Upper lobe of left lung (tissue), 6 donors: ENCODE measurements around the gene LSP1. TPM values are rescaled to one million over a fixed set of nuclear protein-coding genes. Genes with fewer than 3 reads are reported as not detected.
A peak's percentile ranks its signal among the peaks of the same experiment; 100 is the strongest.

Experiments
- ATAC-seq, 2 donors: fragments of 200-7000 bp; cut with Tn5 transposase; one replicate each; pipeline ENCODE4 v1.9.1; 2022; ENCODE audit warnings: mild to moderate bottlenecking in 2 of 2, moderate library complexity in 2 of 2; ENCODE audit not compliant: low FRiP score in 2 of 2
- DNase-seq, 2 donors: peaks; one replicate each; pipeline ENCODE4 v3.0.0-alpha.2; 2019 to 2020
- H3K27ac ChIP-seq, 4 donors: fragments of 200-600 bp; sonication (generic); one replicate each; pipeline ENCODE4 v1.5.1; 2016 to 2019
- H3K27me3 ChIP-seq, 4 donors: fragments of 200-600 bp; sonication (generic); one replicate each; pipeline ENCODE4 v1.5.1; 2017 to 2019
- H3K36me3 ChIP-seq, 4 donors: fragments of 200-600 bp; sonication (generic); one replicate each; pipeline ENCODE4 v1.5.1; 2016 to 2019
- H3K4me1 ChIP-seq, 4 donors: fragments of 200-600 bp; sonication (generic); one replicate each; pipeline ENCODE4 v1.5.1; 2018 to 2019
- H3K4me3 ChIP-seq, 4 donors: fragments of 200-600 bp; sonication (generic); one replicate each; pipeline ENCODE4 v1.5.1; 2017 to 2019; ENCODE audit warnings: mild to moderate bottlenecking in 2 of 4, moderate library complexity in 1 of 4
- H3K9me3 ChIP-seq, 4 donors: fragments of 200-600 bp; sonication (generic); one replicate each; pipeline ENCODE4 v1.5.1; 2018 to 2019
- EP300 ChIP-seq, 4 donors: sonication (generic); formaldehyde crosslinking; IDR thresholded peaks; one replicate each; pipeline ENCODE4 v1.5.1; 2017; ENCODE audit warnings: antibody characterized with exemption in 4 of 4, control low read depth in 2 of 4
- POLR2A ChIP-seq, 4 donors: fragments of 450-650 bp; IDR thresholded peaks; one replicate each; pipeline ENCODE4 v1.5.1; 2016 to 2017; ENCODE audit warnings: antibody characterized with exemption in 4 of 4, mild to moderate bottlenecking in 2 of 4
- POLR2AphosphoS5 ChIP-seq, 2 donors: sonication (generic); formaldehyde crosslinking; IDR thresholded peaks; one replicate each; pipeline ENCODE4 v1.5.1; 2017; ENCODE audit warnings: antibody characterized with exemption in 2 of 2
- WGBS, 2 donors: methylation state at CpG; one replicate each; pipeline ENCODE4 v1.1.5; 2017 to 2018; 5-methylcytosine and 5-hydroxymethylcytosine counted together
- total RNA-seq, 6 donors: library from RNA; depleted of rRNA in 4 of 6; stranded (reverse); fragments of >200 nt in 4 of 6; gene quantifications; one replicate each; pipeline versions ENCODE4 v1.1.0 to v1.2.1, GENCODE V29; 2016 to 2021
- TF ChIP-seq, protein P1 (sequence below), 6 experiments: fragments of 450-650 bp in 4 of 6; fragments of 200-600 bp in 2 of 6; sonication (generic) in 2 of 6; IDR thresholded peaks; one replicate each; pipeline ENCODE4 v1.5.1; 2016 to 2019; ENCODE audit warnings: antibody characterized with exemption in 6 of 6
- donor health status: DM: no; HTN: no; CAD: no; lungs with moderate emphysema.
- donor health status: DM: no; HTN: yes; CAD: no; lungs with severe emphysema.

Gene LSP1
- total RNA-seq, 6 donors from 2014 or later = 29.3 to 162 (median 66.2) TPM

DNA sequence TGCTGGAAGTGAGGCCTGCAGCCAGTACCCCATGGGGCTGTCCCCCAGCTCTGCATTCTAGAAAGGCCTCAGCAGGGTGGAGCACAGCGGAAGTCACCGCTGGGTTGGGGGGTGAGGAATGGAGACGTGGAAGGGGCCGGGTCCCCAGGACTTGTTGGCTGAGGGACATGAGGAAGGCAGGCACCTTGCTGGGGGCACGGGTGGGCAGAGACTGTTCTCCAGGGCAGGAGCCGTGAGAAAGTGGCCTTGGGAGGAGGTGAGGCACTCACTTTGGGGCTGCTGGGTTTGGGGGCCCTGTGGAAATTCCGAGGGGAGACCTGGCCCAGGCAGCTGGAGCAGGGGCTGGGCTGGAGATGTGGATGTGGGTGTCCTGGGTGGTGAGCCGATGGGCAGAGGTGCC is 9.1 kb upstream of the LSP1 start:
- Histone ChIP-seq H3K4me3 (no peak overlapping the region), H3K36me3 (no peaks in the 10 kb centered on the region), H3K27ac (peak overlapping the region; percentile 52 to 85 (median 70)), H3K27me3 (no peaks in the 10 kb centered on the region), H3K9me3 (no peaks in the 10 kb centered on the region), H3K4me1 (peaks cover 19 to 41% (median 30%) of the 10 kb centered on the region in 4 donors)
- TF ChIP-seq EP300 (IDR thresholded peaks at IDR 0.05) (no peak), POLR2A (IDR thresholded peaks at IDR 0.05) (no peak), POLR2AphosphoS5 (IDR thresholded peaks at IDR 0.05) (no peak)
- TF ChIP-seq, protein P1, sequence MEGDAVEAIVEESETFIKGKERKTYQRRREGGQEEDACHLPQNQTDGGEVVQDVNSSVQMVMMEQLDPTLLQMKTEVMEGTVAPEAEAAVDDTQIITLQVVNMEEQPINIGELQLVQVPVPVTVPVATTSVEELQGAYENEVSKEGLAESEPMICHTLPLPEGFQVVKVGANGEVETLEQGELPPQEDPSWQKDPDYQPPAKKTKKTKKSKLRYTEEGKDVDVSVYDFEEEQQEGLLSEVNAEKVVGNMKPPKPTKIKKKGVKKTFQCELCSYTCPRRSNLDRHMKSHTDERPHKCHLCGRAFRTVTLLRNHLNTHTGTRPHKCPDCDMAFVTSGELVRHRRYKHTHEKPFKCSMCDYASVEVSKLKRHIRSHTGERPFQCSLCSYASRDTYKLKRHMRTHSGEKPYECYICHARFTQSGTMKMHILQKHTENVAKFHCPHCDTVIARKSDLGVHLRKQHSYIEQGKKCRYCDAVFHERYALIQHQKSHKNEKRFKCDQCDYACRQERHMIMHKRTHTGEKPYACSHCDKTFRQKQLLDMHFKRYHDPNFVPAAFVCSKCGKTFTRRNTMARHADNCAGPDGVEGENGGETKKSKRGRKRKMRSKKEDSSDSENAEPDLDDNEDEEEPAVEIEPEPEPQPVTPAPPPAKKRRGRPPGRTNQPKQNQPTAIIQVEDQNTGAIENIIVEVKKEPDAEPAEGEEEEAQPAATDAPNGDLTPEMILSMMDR (IDR thresholded peaks at IDR 0.05) = no peak
- ATAC-seq (no peak), DNase-seq (no peak)
- 78 to 83% methylated on average over 8 of the region's 8 CpGs for WGBS, 2 donors

DNA sequence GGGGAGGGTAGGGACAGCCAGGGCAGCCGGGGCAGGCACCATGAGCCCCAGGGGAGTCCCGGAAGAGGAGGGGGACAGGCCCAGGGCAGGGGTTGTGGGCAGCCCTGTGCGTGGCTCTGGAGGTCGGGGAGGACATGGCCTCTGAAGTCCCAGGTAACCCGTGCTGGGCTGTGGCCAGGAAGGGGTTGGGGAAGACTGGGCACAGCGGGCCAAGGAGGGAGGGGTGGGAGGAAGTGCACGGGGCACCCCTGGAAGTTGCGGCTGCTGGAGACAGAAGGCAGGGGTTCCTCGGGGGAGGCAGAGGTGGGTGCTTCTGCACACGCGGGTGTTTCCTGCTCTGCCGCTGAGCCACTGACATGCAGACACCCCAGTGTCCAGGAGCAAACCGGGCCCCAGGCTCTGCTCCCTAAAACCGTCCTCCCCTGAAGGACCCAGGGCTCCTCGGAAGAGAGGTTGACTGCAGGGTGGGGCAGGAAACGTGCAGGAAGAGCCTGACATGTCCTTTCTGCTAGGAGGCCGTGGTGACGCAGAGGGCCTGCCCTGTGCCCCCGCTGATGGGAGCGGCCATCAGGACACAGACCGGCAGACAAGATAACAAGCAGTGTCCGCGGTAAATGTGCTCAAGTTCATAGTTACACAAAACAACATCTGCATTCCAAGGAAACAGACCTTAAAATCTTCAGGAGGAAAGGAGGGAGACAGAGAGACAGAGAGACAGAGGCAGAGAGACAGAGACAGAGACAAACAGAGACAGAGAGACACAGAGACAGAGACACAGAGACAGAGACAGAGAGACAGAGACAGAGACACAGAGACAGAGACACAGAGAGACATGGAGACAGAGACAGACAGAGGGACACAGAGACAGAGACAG is 8.4 kb upstream of the LSP1 start:
- H3K4me1 ChIP-seq = peaks cover 19 to 38% (median 30%) of the 10 kb centered on the region in 4 donors

DNA sequence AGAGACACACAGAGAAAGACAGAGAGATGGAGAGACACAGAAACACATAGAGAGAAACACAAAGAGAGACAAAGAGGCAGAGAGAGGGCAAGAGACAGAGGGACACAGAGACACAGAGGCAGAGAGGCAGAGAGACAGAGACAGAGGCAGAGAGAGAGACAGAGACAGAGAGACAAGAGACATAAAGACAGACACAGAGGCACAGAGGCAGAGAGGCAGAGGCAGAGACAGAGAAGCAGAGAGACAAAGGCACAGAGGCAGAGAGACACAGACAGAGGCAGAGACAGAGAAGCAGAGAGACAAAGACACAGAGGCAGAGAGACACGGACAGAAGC is 7.8 kb upstream of the LSP1 start:
- Histone ChIP-seq H3K27me3 (no peaks in the 10 kb centered on the region), H3K4me3 (no peak overlapping the region), H3K4me1 (peaks cover 19 to 40% (median 33%) of the 10 kb centered on the region in 4 donors), H3K27ac (peak overlapping the region; percentile 52 to 85 (median 70)), H3K9me3 (no peaks in the 10 kb centered on the region), H3K36me3 (no peaks in the 10 kb centered on the region)
- TF ChIP-seq POLR2A (IDR thresholded peaks at IDR 0.05) = no peak
- TF ChIP-seq POLR2AphosphoS5 (IDR thresholded peaks at IDR 0.05) = no peak
- no peak for TF ChIP-seq EP300 (IDR thresholded peaks at IDR 0.05)
- TF ChIP-seq, protein P1 (IDR thresholded peaks at IDR 0.05) = no peak
- ATAC-seq (no peak), DNase-seq (no peak)
- 60 to 74% methylated on average over 1 of the region's 1 CpG for WGBS, 2 donors

More for the DNA sequence above, 8.4 kb upstream of the LSP1 start:
- DNase-seq (peak; percentile 73 to 89), ATAC-seq (peak; percentile 46 to 76)
- Histone ChIP-seq H3K27ac (peak overlapping the region; percentile 52 to 85 (median 70)), H3K4me3 (peak overlapping the region in 1 of 4 donors; percentile 3), H3K9me3 (no peaks in the 10 kb centered on the region), H3K36me3 (no peaks in the 10 kb centered on the region), H3K27me3 (no peaks in the 10 kb centered on the region)
- WGBS, 2 donors = 29 to 34% methylated on average over 13 to 23 of the region's 23 CpGs
- TF ChIP-seq POLR2AphosphoS5 (IDR thresholded peaks at IDR 0.05) (peak; percentile 39 to 53), POLR2A (IDR thresholded peaks at IDR 0.05) (peak in 1 of 4 donors; percentile 36), EP300 (IDR thresholded peaks at IDR 0.05) (peak in 2 of 4 donors; percentile 6 to 82)
- TF ChIP-seq, protein P1 (IDR thresholded peaks at IDR 0.05) = no peak

DNA sequence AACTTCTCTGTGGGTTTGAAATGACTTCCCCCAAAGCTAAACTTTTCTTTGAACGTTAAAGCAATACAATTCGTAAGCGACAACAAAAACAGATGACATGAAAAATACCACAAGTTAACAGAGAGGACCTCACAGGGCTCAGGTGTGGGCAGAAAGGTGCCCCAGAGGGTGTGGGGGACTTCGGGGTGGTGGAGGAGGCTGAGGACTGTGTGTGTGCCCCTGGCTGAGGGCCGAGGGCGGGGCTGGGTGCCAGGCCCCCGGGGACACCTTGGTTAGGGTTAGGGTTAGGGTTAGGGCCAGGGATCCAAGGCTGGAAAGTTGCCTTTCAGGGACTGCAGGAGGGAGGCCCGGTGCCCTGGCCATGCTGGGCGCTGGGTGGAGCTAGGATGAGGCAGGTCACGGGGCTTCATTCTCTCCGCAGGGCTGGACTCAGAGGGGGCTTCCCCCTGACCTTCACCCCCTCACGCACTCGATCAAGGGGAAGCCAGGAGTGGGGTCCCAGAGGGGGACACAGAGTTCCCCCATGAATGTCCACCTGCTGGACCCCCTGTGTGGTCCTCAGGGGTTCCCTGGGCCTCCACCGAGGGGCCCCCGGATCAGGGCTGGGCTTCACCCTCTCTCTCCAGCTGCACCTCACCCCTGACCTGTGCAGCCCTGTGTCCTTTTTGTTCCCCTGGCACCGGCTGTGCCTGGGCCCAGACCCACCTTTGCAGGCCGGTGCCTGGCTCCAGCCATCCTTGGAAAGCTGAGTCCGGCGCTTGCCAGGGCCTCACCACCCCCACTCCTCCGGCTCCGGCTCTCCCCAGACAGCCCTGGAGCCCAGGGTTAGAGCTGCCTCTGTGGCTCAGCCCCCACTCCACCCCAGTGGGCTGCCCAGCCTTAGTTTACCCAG is 7.1 kb upstream of the LSP1 start:
- H3K4me1 ChIP-seq = peaks cover 19 to 34% (median 27%) of the 10 kb centered on the region in 4 donors
- H3K27ac ChIP-seq = peak overlapping the region in 3 of 4 donors; percentile 55 to 85 (median 84)
- 77 to 83% methylated on average over 13 to 21 of the region's 21 CpGs for WGBS, 2 donors
- DNase-seq = peak in 1 of 2 donors; percentile 71
- H3K36me3 ChIP-seq = no peaks in the 10 kb centered on the region
- H3K9me3 ChIP-seq = no peaks in the 10 kb centered on the region
- no peak for ATAC-seq
- TF ChIP-seq, protein P1 (IDR thresholded peaks at IDR 0.05) = no peak
- TF ChIP-seq POLR2A (IDR thresholded peaks at IDR 0.05) (no peak), POLR2AphosphoS5 (IDR thresholded peaks at IDR 0.05) (no peak), EP300 (IDR thresholded peaks at IDR 0.05) (no peak)
- no peak overlapping the region for H3K4me3 ChIP-seq
- H3K27me3 ChIP-seq = no peaks in the 10 kb centered on the region
